Measurements from ENCODE around the gene ANKRD13D.

GRCh38 chr11:67301951-67302516 is 12.9 kb downstream of the ANKRD13D start:
- TF ChIP-seq CTCF (conservative IDR thresholded peaks at IDR 0.05) (no peak), EZH2 (IDR thresholded peaks at IDR 0.05; ENCODE audit: low read depth) (no peak)

Measured in PC-9 (cell line).